ENCODE measurements around the gene CXCL14. TPM values are rescaled to one million over a fixed set of nuclear protein-coding genes. Genes with fewer than 3 reads are reported as not detected.

CXCL14 gene
- total RNA-seq, 1 experiment from 2014 or later, result not detected

- no peak for ATAC-seq
Observed at GRCh38 chr5:135568923-135569360, 9.8 kb downstream of the CXCL14 start.

More at GRCh38 chr5:135568923-135569360, 9.8 kb downstream of the CXCL14 start:
- TF ChIP-seq CBX3 (IDR thresholded peaks at IDR 0.05; ENCODE audit: low read depth) (no peak), ATF3 (IDR thresholded peaks at IDR 0.05) (no peak), FOSL1 (IDR thresholded peaks at IDR 0.05; ENCODE audit: low read depth) (no peak), ZNF274 (IDR thresholded peaks at IDR 0.05; ENCODE audit: low read depth, low read length) (no peak), EZH2 (IDR thresholded peaks at IDR 0.05) (no peak), RAD21 (IDR thresholded peaks at IDR 0.05; ENCODE audit: low read depth) (no peak), POLR2A (IDR thresholded peaks at IDR 0.05; ENCODE audit: borderline replicate concordance, extremely low read depth, insufficient read depth, insufficient read length) (no peak), SIN3A (IDR thresholded peaks at IDR 0.05; ENCODE audit: low read depth) (no peak), MAX (IDR thresholded peaks at IDR 0.05) (no peak), YY1 (IDR thresholded peaks at IDR 0.05; ENCODE audit: extremely low read depth, insufficient replicate concordance, low read depth, low read length) (no peak), POLR2AphosphoS5 (IDR thresholded peaks at IDR 0.05; ENCODE audit: low read depth, low read length) (no peak), REST (IDR thresholded peaks at IDR 0.05; ENCODE audit: low read depth) (no peak), JUND (IDR thresholded peaks at IDR 0.05) (no peak), ELF1 (IDR thresholded peaks at IDR 0.05; ENCODE audit: borderline replicate concordance, low read depth) (no peak), EGR1 (IDR thresholded peaks at IDR 0.05; ENCODE audit: low read depth) (no peak), CTCF (IDR thresholded peaks at IDR 0.05 in 2 of 3, conservative IDR thresholded peaks at IDR 0.05 in 1 of 3; ENCODE audit: borderline replicate concordance in 1 of 3, insufficient read depth in 1 of 3, low read depth in 2 of 3, low read length in 2 of 3) (no peak), EZH2phosphoT487 (IDR thresholded peaks at IDR 0.05; ENCODE audit: borderline replicate concordance) (no peak), SRF (IDR thresholded peaks at IDR 0.05; ENCODE audit: low read depth) (no peak)
- no peak overlapping the region for H3K4me3 ChIP-seq (replicated peaks in 1 of 2; ENCODE audit: low read depth in 1 of 2, low read length in 2 of 2)
- no peak overlapping the region for H2AFZ ChIP-seq (ENCODE audit: low read depth, low read length, poor library complexity, severe bottlenecking)
- H3K4me2 ChIP-seq (ENCODE audit: low read length), result no peak overlapping the region
- no peak for DNase-seq (ENCODE audit: low read depth, low spot score)
- H3K27ac ChIP-seq (ENCODE audit: low read depth, low read length), result no peak overlapping the region
- peaks cover 0 to 8% of the 10 kb centered on the region in 2 experiments; a peak in 1 of 4 replicates for H3K4me1 ChIP-seq (ENCODE audit: control insufficient read depth in 1 of 2, insufficient read depth in 2 of 2, low read length in 2 of 2)
- no peaks in the 10 kb centered on the region for H3K36me3 ChIP-seq (ENCODE audit: control insufficient read depth in 1 of 2, insufficient read depth in 2 of 2, low read length in 2 of 2)
- no peaks in the 10 kb centered on the region for H3K79me2 ChIP-seq (ENCODE audit: insufficient read depth, low read length)
- no peak overlapping the region for H3K9ac ChIP-seq (ENCODE audit: low read length)
- no TSS peak for BruUV-seq (replicated peaks)
- H3K9me3 ChIP-seq (ENCODE audit: control insufficient read depth in 1 of 2, insufficient read depth in 1 of 2, low read depth in 1 of 2, low read length in 2 of 2), result no peaks in the 10 kb centered on the region
- ChIA-PET POLR2A (no interaction called here), RAD21 (ENCODE audit: low non-redundant PET in 1 of 2, low total read pairs in 2 of 2, uncharacterized antibody in 2 of 2, unreplicated experiment in 2 of 2) (no interaction called here), CTCF (interaction anchor here (0.8 to 13.0 kb wide), 4 partner anchors 8 to 109 kb away, joined by 4 to 191 read pairs (median 81); no protein-coding TSS in a partner anchor)
- no peaks in the 10 kb centered on the region for H4K20me1 ChIP-seq (ENCODE audit: insufficient read depth)
- H3K9me2 ChIP-seq (ENCODE audit: insufficient read depth), result no peaks in the 10 kb centered on the region
- intact Hi-C loops (cut with micrococcal nuclease), result loop anchor here (10.0 kb wide), 1 partner anchor 486 kb away; no protein-coding TSS in a partner anchor
- no peaks in the 10 kb centered on the region for H3K27me3 ChIP-seq (ENCODE audit: insufficient read depth, low read length)
